CD14-positive monocyte (primary cell): ENCODE results near the gene SEPTIN8. TPM values are rescaled to one million over a fixed set of nuclear protein-coding genes. Genes with fewer than 3 reads are reported as not detected.

Experiments
- DNase-seq, 3 donors: peaks; one replicate each; pipeline ENCODE4 v3.0.0-alpha.2; 2011 to 2022
- H2AFZ ChIP-seq: 2 replicates; pipeline ENCODE4 v1.6.0; 2012; ENCODE audit warnings: mild to moderate bottlenecking, low read depth, low read length, inconsistent platforms; ENCODE audit not compliant: insufficient read depth, poor library complexity, severe bottlenecking
- H3K27ac ChIP-seq, 2 donors: 1 replicate in 1 of 2; 2 replicates in 1 of 2; pipeline ENCODE4 v1.5.1; 2012 to 2013; ENCODE audit warnings: low read length in 2 of 2, control low read depth in 1 of 2, inconsistent platforms in 1 of 2, low read depth in 1 of 2, mild to moderate bottlenecking in 1 of 2
- H3K27me3 ChIP-seq, 2 donors: one replicate each; pipeline versions ENCODE4 v1.6.0 to v1.6.1; 2011 to 2013; ENCODE audit warnings: low read length in 2 of 2; ENCODE audit not compliant: control insufficient read depth in 2 of 2, insufficient read depth in 2 of 2
- H3K36me3 ChIP-seq, 2 donors: replicated peaks in 1 of 2; 1 replicate in 1 of 2; 2 replicates in 1 of 2; pipeline versions ENCODE4 v1.5.1 to v1.6.1; 2012 to 2013; ENCODE audit warnings: low read length in 2 of 2, control low read depth in 1 of 2, inconsistent platforms in 1 of 2, mild to moderate bottlenecking in 1 of 2; ENCODE audit not compliant: insufficient read depth in 2 of 2, control insufficient read depth in 1 of 2
- H3K4me1 ChIP-seq, 2 donors: 1 replicate in 1 of 2; 2 replicates in 1 of 2; pipeline versions ENCODE4 v1.5.1 to v1.6.1; 2012 to 2013; ENCODE audit warnings: low read length in 2 of 2, control low read depth in 1 of 2, inconsistent platforms in 1 of 2, mild to moderate bottlenecking in 1 of 2, moderate library complexity in 1 of 2; ENCODE audit not compliant: insufficient read depth in 2 of 2, control insufficient read depth in 1 of 2
- H3K4me2 ChIP-seq: replicated peaks from 2 replicates; pipeline ENCODE3; 2012; ENCODE audit warnings: low read length, moderate library complexity, mild to moderate bottlenecking; ENCODE audit not compliant: poor library complexity, severe bottlenecking; ENCODE audit errors: extremely low read depth
- H3K4me3 ChIP-seq, 3 experiments: fragments of 200-600 bp in 1 of 3; sonication (generic) in 1 of 3; replicated peaks in 1 of 3; 1 replicate in 2 of 3; 2 replicates in 1 of 3; pipeline ENCODE4 v1.5.1; 2011 to 2013; ENCODE audit warnings: low read length in 3 of 3, mild to moderate bottlenecking in 3 of 3, control low read depth in 2 of 3, low read depth in 2 of 3, inconsistent platforms in 1 of 3, moderate library complexity in 1 of 3
- H3K79me2 ChIP-seq: 2 replicates; pipeline ENCODE4 v1.6.0; 2012; ENCODE audit warnings: mild to moderate bottlenecking, control low read depth, inconsistent platforms, low read length, moderate library complexity; ENCODE audit not compliant: insufficient read depth
- H3K9ac ChIP-seq: 2 replicates; pipeline ENCODE4 v1.6.0; 2017; ENCODE audit warnings: low read length, mild to moderate bottlenecking; ENCODE audit not compliant: insufficient read depth, poor library complexity, severe bottlenecking
- H3K9me3 ChIP-seq, 2 donors: replicated peaks in 1 of 2; 1 replicate in 1 of 2; 2 replicates in 1 of 2; pipeline versions ENCODE4 v1.5.1 to v1.6.1; 2012 to 2013; ENCODE audit warnings: low read length in 2 of 2, control low read depth in 1 of 2; ENCODE audit not compliant: control insufficient read depth in 1 of 2, insufficient read depth in 1 of 2
- H4K20me1 ChIP-seq: 2 replicates; pipeline ENCODE4 v1.6.0; 2012; ENCODE audit warnings: mild to moderate bottlenecking, low read length, control low read depth, moderate library complexity; ENCODE audit not compliant: insufficient read depth
- H3K27ac Mint-ChIP-seq, 7 donors: one replicate each; pipeline ENCODE4 v1.8.0; 2020; ENCODE audit warnings: mild to moderate bottlenecking in 7 of 7, mixed read lengths in 7 of 7, moderate library complexity in 6 of 7, inconsistent platforms in 2 of 7
- H3K27me3 Mint-ChIP-seq, 3 donors: one replicate each; pipeline ENCODE4 v1.8.0; 2021 to 2022; ENCODE audit warnings: low read depth in 3 of 3, mild to moderate bottlenecking in 3 of 3, mixed read lengths in 3 of 3, moderate library complexity in 3 of 3, inconsistent platforms in 1 of 3
- H3K36me3 Mint-ChIP-seq, 2 donors: one replicate each; pipeline ENCODE4 v1.8.0; 2020; ENCODE audit warnings: mixed read lengths in 2 of 2, inconsistent platforms in 1 of 2, mild to moderate bottlenecking in 1 of 2
- H3K4me1 Mint-ChIP-seq: one replicate; pipeline ENCODE4 v1.8.0; 2020; ENCODE audit warnings: mild to moderate bottlenecking, mixed read lengths
- H3K4me3 Mint-ChIP-seq, 2 donors: one replicate each; pipeline ENCODE4 v1.8.0; 2020; ENCODE audit warnings: mild to moderate bottlenecking in 2 of 2, mixed read lengths in 2 of 2, moderate library complexity in 1 of 2
- H3K9me3 Mint-ChIP-seq, 7 donors: one replicate each; pipeline ENCODE4 v1.8.0; 2020 to 2022; ENCODE audit warnings: mixed read lengths in 7 of 7, mild to moderate bottlenecking in 6 of 7, moderate library complexity in 6 of 7, inconsistent platforms in 2 of 7
- CTCF ChIP-seq: fragments of 200-600 bp; IDR thresholded peaks from one replicate; pipeline ENCODE4 v1.8.0; 2022; ENCODE audit warnings: antibody characterized with exemption, mild to moderate bottlenecking
- WGBS: methylation state at CpG from one replicate; pipeline ENCODE4 v1.1.5; 2013; ENCODE audit warnings: missing lambda C conversion rate; ENCODE audit not compliant: insufficient coverage; 5-methylcytosine and 5-hydroxymethylcytosine counted together
- intact Hi-C, 2 donors: fragments of 100-400 bp; cut with micrococcal nuclease; formaldehyde crosslinking; loops; one replicate each; pipeline versions ENCODE4 v1.15.0 to v1.15.1; 2023
- polyA plus RNA-seq, 3 donors: library from polyadenylated mRNA; depleted of rRNA in 1 of 3; unstranded in 2 of 3; stranded (reverse) in 1 of 3; fragments of 300-500 nt in 2 of 3; fragments of >200 nt in 1 of 3; fragmentation: Illumina TruSeq in 2 of 3; gene quantifications; 1 replicate in 2 of 3; 2 replicates in 1 of 3; pipeline ENCODE4 v1.2.3, GENCODE V29; 2012 to 2021

The SEPTIN8 gene
- polyA plus RNA-seq, 3 donors, result 0.36 to 5.0 (median 0.54) TPM

GRCh38 chr5:132725745-132726144 lies 51.3 kb downstream of the SEPTIN8 start:
- Histone ChIP-seq H3K4me1 (no peaks in the 10 kb centered on the region), H3K27me3 (no peaks in the 10 kb centered on the region), H4K20me1 (no peaks in the 10 kb centered on the region), H3K27ac (no peak overlapping the region), H3K4me2 (no peak overlapping the region), H3K9ac (no peak overlapping the region), H3K79me2 (no peaks in the 10 kb centered on the region), H2AFZ (no peak overlapping the region), H3K4me3 (no peak overlapping the region), H3K9me3 (no peaks in the 10 kb centered on the region), H3K36me3 (no peaks in the 10 kb centered on the region)
- DNase-seq, result no peak
- H3K4me1 Mint-ChIP-seq, result no peaks in the 10 kb centered on the region
- H3K27ac Mint-ChIP-seq, result no peak overlapping the region
- TF ChIP-seq CTCF, result no peak
- H3K9me3 Mint-ChIP-seq, result peaks cover 0 to 2% (median 0%) of the 10 kb centered on the region in 7 donors
- H3K36me3 Mint-ChIP-seq, result no peaks in the 10 kb centered on the region
- H3K4me3 Mint-ChIP-seq, result no peak overlapping the region
- WGBS, result no CpG with 5 or more reads among the region's 2 CpGs
- peaks cover 0 to 1% (median 0%) of the 10 kb centered on the region in 3 donors for H3K27me3 Mint-ChIP-seq
- intact Hi-C loops, result no loop called here

- Histone ChIP-seq H2AFZ (no peak overlapping the region), H3K4me3 (no peak overlapping the region), H4K20me1 (no peaks in the 10 kb centered on the region), H3K27ac (no peak overlapping the region), H3K9me3 (no peaks in the 10 kb centered on the region), H3K36me3 (no peaks in the 10 kb centered on the region), H3K9ac (no peak overlapping the region), H3K27me3 (no peaks in the 10 kb centered on the region), H3K79me2 (no peaks in the 10 kb centered on the region), H3K4me1 (no peaks in the 10 kb centered on the region), H3K4me2 (no peak overlapping the region)
- no peak overlapping the region for H3K4me3 Mint-ChIP-seq
- TF ChIP-seq CTCF, result no peak
- DNase-seq, result no peak
- H3K9me3 Mint-ChIP-seq, result peaks cover 0 to 2% (median 0%) of the 10 kb centered on the region in 7 donors
- 100% methylated on average over 1 of the region's 5 CpGs for WGBS
- H3K27ac Mint-ChIP-seq, result no peak overlapping the region
- H3K4me1 Mint-ChIP-seq, result peaks cover 3% of the 10 kb centered on the region
- peaks cover 1 to 2% (median 1%) of the 10 kb centered on the region in 3 donors for H3K27me3 Mint-ChIP-seq
- intact Hi-C loops, result no loop called here
- H3K36me3 Mint-ChIP-seq, result no peaks in the 10 kb centered on the region
Measured at GRCh38 chr5:132718544-132719312, 58.3 kb downstream of the SEPTIN8 start.
